Gastrocnemius medialis (tissue), 4 donors: Measurements from ENCODE around the gene SPEN.

Experiments used
- CTCF ChIP-seq, 5 experiments: fragments of 450-650 bp in 3 of 5; fragments of 200-600 bp in 2 of 5; sonication (generic) in 2 of 5; IDR thresholded peaks in 4 of 5; conservative IDR thresholded peaks in 1 of 5; 1 replicate in 4 of 5; 2 replicates in 1 of 5; pipeline ENCODE4 v1.5.1; 2016 to 2019; ENCODE audit warnings: antibody characterized with exemption in 5 of 5, mild to moderate bottlenecking in 3 of 5, moderate library complexity in 3 of 5
- POLR2A ChIP-seq, 2 donors: fragments of 450-650 bp; IDR thresholded peaks; one replicate each; pipeline ENCODE4 v1.6.1; 2017; ENCODE audit warnings: antibody characterized with exemption in 2 of 2, mild to moderate bottlenecking in 2 of 2, moderate library complexity in 2 of 2

GRCh38 chr1:15953294-15953771 is 105.8 kb downstream of the SPEN start:
- TF ChIP-seq CTCF (IDR thresholded peaks at IDR 0.05 in 4 of 5, conservative IDR thresholded peaks at IDR 0.05 in 1 of 5), result no peak
- no peak for TF ChIP-seq POLR2A (IDR thresholded peaks at IDR 0.05)
